NCI-H1417 (cell line): ENCODE results near the gene KCNK16.
A peak's percentile ranks its signal among the peaks of the same experiment; 100 is the strongest.

Experiments used
- DNase-seq, 3 experiments: peaks; one replicate each; lab custom pipeline; 2025; lab: John Stamatoyannopoulos, UW

KCNK16 gene

DNA sequence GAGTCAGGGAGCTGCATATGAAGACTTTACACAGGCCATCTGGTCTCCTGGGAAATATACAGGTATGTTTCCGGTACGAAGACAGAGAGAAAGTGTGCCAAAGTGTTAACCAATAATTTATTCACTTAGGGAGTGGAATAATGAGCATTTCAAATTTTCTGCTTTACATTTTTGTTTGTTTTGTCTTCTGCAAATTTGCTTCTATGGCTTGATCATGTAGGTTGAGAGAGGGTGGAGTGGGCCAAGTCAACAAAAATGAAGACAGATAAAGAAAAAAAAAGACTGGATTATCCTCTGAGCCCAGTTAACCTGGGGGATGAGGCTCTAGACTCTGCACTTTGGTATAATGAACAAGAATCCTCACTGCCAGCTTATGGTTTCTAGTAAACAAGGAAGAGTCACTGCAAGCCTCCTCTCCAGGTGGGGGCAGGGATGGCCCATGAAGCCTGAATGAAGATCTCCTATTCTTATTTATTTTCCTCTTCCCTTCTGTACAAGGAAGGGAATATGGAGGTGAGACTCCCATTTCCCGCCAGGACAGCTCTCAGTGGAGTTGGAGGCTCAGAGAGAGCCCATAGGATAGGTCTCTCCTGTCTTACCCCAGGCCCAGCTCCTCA lies 46.0 kb downstream of the KCNK16 start:
- no peak for DNase-seq

DNA sequence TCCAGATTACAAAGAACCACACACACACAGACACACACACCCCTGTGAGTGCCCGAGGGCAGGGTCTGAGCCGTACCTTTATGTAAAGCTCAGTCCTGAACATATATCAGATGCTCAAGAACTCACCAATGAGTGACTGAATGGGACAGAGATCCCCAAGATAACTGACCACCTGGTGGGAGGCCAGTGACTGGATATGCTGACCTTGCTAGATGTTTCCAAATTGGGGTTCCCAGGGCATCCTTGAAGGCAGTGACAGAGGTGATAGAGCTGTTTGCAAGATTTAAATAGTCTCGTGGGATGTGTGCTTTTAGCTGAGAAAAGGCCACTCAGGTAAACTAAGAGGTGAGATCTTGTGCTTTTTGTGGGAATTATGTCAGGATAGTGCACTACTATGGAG lies 47.6 kb downstream of the KCNK16 start:
- no peak for DNase-seq

DNA sequence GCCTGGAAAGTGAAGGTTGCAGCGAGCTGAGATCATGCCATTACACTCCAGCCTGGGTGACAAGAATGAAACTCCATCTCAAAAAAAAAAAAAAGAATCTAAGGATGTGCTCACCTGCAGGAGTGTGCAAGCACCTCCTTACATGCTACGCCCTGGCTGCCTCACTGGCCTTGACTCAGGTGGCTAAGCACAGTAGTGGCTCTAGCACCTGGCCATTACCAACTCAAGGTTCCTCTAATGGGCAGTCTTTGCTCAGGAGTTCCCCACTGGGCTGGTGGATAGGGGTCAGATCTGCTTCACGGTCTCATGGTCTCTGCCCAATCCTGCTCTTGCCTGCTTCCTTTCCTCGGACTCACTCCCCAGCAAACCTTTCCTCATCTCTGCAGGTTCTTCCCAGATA lies 48.0 kb downstream of the KCNK16 start:
- no peak for DNase-seq

DNA sequence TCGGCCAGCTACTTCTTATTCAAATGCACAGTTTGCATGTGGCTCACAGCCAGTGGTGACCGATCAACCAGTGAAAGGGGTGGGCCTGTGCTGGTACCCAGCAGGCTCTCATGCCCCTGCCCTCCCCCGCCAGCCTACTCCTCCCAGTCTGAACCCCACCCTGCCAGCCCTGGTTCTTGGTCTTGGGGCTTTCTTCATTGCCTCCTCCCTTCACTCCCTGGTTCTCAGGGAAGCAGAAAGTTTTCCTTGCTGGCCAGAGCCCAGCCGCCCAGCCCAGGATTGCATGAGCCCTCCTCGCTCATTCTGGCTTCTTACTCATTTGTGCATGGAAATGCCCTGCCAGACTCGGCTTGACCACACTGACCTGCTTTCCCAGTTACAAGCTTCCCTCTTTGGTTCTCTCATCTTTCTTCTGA lies 49.1 kb downstream of the KCNK16 start:
- DNase-seq = no peak

DNA sequence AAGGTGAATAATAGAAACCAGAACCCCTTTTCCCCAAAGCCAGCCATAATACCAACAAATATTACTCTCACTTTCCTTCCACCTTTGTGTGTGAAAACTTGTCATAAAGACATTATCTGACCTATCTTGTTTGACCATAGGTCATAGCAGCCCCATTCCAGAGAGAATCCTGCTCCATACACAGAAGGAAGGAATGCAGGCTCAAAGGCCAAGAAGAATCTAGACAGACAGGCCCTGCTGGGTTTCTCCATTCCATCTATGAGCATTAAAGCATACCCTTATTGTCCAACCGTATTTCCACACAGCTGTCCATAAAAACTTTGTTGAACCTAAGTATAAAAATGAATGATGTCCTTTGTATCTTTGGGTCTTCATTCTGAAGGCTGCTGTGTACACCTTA lies 52.5 kb downstream of the KCNK16 start:
- DNase-seq = no peak

DNA sequence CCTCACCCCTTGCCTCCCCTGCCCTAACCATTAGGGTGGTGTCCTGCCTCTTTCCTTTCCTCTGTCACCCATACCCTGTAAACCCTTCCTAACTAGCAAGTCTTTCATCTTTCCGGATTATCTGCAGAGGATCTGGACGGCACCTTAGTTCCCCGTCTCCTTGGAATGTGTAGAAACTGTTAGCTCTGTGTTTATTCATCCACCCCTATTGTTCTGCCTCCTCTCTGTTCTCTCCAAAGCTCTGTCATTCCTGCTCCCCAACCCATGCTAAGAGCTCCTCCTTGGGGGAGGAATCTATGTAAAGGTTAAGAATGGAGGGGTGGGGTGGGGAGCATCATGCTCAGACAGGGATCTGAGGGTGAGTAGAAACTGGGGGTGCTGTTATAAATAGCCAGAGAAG lies 53.8 kb downstream of the KCNK16 start:
- DNase-seq = no peak

DNA sequence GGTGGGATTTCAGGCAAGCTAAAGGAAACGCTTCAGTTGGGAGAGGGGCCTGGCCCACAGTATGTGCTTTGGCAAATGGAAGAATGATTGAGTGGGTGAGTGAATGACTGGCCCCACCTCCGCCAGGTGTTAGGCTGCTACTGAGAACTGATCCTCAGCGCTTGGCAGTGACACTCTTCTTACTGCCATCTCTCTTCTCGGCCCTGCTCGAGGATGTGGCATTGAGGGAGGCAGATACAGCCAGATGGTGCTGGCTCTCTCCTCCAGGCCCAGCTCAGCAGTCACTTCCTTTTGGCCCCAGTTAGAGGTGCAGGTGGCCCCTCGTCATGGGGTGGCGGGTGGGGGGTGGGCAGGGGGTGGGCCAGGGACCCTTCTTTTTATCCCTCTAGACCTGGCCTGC lies 54.3 kb downstream of the KCNK16 start:
- DNase-seq = peak in 1 of 3 experiments; percentile 64

DNA sequence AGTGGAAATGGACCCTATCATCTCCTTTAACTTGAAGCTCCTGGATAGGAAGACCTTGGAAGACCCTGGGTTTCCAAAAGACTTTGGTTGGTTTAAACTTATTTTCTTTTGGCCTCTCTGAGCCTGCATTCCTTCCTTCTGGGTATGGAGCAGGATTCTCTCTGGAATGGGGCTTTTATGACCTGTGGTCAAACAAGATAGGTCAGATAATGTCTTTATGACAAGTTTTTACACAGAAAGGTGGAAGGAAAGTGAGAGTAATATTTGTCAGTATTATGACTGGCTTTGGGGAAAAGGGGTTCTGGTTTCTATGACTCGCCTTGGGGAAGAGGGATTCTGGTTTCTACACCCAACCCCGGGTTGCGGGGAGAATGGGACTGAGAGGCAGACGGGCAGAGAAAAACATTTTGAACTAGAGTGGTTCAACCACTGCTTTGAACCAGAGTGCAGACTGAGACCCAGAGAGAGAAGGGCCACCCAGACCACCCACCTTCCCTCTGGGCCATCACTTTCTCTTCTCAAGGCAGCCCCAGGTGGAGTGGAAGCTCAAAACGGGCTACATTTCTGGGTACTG lies 55.6 kb downstream of the KCNK16 start:
- no peak for DNase-seq

DNA sequence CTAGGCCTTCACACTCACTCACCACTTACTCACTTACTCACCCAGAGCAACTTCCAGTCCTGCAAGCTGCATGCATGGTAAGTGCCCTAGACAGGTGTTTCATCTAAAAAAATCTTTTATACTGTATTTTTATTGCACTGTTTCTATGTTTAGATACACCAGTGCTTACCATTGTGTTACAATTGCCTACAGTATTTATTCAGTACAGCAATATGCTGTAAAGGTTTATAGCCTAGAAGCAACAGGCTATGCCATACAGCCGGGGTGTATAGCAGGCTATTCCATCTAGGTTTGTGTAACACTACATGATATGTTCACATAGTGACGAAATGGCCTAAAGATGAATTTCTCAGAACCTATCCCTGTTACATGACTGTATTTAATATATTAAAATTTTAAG lies 56.1 kb downstream of the KCNK16 start:
- DNase-seq = peak in 2 of 3 experiments; percentile 15 to 50
